ENCODE measurements around the gene NKX3-2.

The NKX3-2 gene

DNA sequence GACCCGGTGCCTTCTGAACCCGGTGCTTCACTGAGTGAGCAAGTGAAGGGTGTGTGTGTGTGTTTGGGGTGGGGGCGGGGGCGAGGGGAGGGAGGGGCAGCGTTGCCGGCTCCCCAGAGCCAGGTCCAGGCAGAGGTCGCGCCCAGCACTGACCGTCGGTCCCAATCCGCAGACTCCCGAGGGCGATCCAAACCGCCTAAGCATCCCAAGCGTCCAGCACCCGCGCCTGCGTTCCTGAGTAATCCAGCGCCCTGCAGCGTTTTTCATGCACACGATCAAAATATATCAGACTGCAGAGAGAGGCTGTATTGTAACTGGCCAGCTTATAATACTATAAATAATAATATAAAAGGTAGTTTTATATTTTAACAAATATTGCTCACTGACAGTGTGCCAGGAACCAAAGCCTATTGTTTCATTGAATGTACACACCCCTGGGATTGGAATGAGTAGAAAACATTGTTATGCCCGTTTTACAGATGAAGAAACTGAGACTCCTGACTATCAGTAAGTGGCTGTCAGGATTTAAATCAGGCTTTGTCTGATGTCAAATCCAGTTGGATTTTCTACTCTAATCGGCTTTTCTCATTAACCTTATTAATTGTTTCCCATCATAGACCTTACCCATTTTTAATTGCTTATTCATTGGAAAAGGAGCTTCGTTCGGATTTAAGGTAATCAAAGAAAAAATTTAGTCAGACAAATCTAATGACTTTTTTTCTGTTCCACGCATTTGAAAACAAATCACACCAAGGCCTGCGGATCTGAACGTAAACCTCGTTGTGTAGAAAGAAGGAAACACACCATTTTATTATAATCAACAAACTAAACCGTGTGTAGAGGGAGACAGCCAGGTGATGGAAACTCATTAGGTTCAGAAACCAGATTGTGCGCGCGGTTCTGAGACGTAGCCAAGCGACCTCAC lies 4.0 kb upstream of the NKX3-2 start:
- peaks cover 35% of the 10 kb centered on the region for H3K4me1 Mint-ChIP-seq
- H3K4me3 Mint-ChIP-seq: peak overlapping the region; percentile 85
- no peak overlapping the region for H3K27ac Mint-ChIP-seq
- H3K27me3 Mint-ChIP-seq: peaks cover 93% of the 10 kb centered on the region
- H3K9me3 Mint-ChIP-seq: no peaks in the 10 kb centered on the region
- no peak for ATAC-seq
- DNase-seq: peak in 1 of 2 donors; percentile 6

DNA sequence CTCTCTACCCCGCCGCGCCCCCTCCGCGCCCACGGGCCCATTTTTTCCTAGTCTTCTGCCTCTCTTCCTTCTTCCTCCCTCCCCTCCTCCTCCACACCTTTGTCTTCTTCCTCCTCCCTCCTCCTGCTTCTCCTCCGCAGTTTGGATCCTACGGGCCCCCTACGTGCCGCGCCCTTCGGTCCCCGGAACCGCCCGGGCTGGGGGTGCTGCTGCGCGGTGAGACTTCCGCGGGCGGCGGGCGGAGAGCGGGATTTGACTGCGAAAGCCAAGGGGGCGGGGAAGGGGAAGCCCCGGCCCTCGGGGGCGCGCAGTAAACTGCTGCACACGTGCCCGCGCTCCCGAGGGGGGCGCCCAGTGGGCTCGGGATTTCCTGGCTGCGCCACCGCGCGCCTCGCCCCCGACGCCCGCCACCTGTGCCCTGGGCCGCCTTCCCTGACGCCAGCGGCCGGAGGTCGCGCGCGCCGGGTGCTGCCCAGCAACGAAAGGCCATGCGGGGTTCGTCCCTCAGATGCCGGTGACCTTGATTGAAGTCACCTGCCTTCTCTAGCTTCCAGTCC lies 3.3 kb upstream of the NKX3-2 start:
- peaks cover 42% of the 10 kb centered on the region for H3K4me1 Mint-ChIP-seq
- H3K9me3 Mint-ChIP-seq: no peaks in the 10 kb centered on the region
- ATAC-seq: peak; percentile 40
- peaks cover 93% of the 10 kb centered on the region for H3K27me3 Mint-ChIP-seq
- H3K27ac Mint-ChIP-seq: peak overlapping the region in 1 of 2 donors; percentile 34
- DNase-seq: peak in 1 of 2 donors; percentile 14
- H3K4me3 Mint-ChIP-seq: peak overlapping the region; percentile 82 to 85

DNA sequence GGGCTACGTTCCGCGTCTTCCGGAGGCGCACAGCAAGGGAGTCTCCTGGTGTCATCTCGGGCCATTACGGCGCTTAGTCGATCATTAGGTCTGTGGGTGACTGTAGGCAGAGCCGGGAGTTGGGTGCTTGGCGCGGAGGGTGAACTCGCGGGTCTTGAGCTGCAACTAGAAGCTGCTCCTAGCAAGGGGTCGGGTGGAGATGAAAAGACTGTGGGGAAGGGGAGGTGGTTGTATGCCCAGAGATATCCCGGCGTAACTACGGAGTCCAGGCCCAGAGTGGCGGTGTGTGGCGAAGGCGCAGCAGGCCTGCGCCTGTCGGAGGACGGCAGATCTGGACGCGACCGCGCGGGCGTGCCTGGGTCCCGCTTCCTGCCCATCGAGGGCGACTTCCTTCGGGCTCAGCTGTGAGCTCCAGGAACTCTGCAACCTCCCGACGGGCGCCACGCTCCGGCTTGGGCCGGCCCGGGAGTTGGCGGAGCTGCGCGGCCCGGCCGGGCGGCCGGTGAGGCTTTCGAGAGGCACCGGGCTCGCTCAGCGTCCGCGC lies 2.7 kb upstream of the NKX3-2 start:
- Mint-ChIP-seq H3K9me3 (no peaks in the 10 kb centered on the region), H3K4me1 (peaks cover 47% of the 10 kb centered on the region), H3K4me3 (peak overlapping the region; percentile 82 to 85), H3K27me3 (peaks cover 93% of the 10 kb centered on the region), H3K27ac (peak overlapping the region; percentile 2 to 70)
- peak in 1 of 2 donors; percentile 36 for DNase-seq
- peak; percentile 6 for ATAC-seq

DNA sequence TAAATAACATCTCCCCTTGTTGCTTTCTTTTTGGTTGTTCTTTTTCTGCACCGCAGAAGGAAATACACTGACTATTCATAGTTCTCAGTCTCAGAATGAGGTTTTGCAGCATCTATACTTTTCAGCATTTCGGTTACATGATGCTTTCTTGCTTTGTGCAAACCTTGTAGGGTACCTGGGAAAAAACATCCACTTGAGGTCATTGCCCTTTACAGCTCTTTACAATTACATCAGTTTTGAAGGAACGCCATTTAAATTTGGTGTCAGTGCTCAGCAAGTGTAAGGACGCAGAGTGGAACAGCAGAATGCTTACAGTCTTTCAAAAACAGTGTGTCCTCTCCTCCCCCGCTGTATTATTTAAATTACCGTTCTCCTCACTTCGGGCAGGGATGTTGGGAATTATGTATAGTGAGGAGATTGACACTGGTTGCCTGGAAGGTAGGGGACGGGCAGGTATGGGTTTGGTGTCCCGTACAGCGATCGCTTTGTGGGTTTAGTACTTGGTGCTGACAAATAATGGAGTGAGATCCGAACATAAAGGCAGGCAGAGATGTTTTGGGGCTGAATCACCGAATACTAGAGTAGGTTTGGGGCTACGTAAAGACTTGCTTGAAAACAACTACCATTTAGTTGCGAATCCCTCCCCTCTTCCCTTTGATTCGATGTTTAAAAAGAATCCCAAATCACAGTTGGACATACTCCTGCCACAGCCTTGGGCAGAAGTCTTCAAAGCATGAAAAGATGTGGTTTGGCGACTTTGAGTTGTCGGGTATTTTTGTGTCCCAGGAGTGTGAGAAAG lies 2.0 kb upstream of the NKX3-2 start:
- H3K27ac Mint-ChIP-seq: peak overlapping the region; percentile 70 to 79
- H3K9me3 Mint-ChIP-seq: no peaks in the 10 kb centered on the region
- H3K27me3 Mint-ChIP-seq: peaks cover 93% of the 10 kb centered on the region
- DNase-seq: peak in 1 of 2 donors; percentile 6
- H3K4me1 Mint-ChIP-seq: peaks cover 53% of the 10 kb centered on the region
- peak overlapping the region; percentile 82 to 83 for H3K4me3 Mint-ChIP-seq
- ATAC-seq: no peak

DNA sequence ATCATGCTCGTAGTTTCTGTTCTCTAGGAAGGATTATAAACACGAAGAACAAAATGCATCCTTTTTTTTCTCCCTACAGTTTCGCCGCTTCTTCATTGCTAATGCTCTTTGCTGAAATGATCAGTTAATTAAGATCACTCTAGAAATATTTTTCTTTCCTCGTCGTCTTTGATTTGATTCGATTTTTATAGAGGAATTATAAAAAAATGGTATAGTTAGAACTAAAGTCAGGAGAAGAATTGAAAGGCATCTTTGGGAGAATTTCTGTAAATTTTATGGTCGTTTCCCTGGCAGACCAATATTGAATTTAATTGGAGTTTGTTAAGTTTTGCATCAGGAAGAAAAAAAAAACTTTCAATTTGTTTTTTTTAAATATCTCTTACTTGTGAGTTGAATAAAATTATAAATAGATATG lies 1.1 kb upstream of the NKX3-2 start:
- H3K4me1 Mint-ChIP-seq: peaks cover 62% of the 10 kb centered on the region
- H3K27ac Mint-ChIP-seq: no peak overlapping the region

DNA sequence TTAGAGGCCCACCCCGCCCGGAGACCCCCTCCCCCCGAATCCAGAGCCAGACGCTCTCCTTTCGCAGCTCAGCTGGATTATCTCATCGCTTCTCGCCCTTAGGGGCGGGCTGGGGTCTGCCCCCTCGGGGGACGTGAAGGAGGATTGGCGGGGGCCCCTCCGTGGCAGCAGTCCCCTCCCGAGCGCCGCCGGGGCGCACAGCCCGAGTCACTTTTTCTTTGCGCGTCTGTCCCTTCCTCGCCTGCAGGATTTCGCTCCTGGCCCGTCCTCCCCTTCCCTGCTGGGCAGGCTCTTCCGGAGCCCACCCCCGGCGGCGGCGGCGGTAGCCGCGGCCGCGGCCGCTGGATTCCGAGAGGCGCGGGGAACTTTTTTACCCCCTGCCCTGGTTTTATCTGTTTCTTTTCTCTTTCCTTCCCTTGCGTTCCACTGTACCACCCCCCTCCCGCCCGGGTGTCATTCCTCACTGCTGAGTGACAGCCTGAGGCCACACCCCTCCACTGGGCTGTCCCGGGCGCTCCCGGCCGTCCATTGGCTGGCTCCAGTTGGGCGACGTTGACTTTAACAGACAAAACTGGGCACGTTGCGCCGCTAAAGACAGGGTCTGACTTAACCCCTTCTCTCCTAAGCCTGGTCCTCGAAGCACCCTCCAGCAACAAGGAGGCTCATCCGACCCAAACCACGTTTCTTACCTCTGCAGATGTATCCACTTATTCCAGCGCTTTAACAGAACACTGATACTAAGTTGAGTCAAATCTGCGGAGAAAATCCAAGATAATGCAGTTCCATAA lies 492 bp upstream of the NKX3-2 start:
- Mint-ChIP-seq H3K27me3 (peaks cover 93% of the 10 kb centered on the region), H3K27ac (peak overlapping the region in 1 of 2 donors; percentile 44), H3K9me3 (no peaks in the 10 kb centered on the region), H3K4me1 (peaks cover 67% of the 10 kb centered on the region), H3K4me3 (peak overlapping the region; percentile 89 to 91)
- DNase-seq (peak in 1 of 2 donors; percentile 50), ATAC-seq (peak; percentile 63)

More for the DNA sequence above, 1.1 kb upstream of the NKX3-2 start:
- ATAC-seq (no peak), DNase-seq (no peak)
- H3K4me3 Mint-ChIP-seq: peak overlapping the region; percentile 89 to 91
- H3K27me3 Mint-ChIP-seq: peaks cover 93% of the 10 kb centered on the region
- H3K9me3 Mint-ChIP-seq: no peaks in the 10 kb centered on the region

DNA sequence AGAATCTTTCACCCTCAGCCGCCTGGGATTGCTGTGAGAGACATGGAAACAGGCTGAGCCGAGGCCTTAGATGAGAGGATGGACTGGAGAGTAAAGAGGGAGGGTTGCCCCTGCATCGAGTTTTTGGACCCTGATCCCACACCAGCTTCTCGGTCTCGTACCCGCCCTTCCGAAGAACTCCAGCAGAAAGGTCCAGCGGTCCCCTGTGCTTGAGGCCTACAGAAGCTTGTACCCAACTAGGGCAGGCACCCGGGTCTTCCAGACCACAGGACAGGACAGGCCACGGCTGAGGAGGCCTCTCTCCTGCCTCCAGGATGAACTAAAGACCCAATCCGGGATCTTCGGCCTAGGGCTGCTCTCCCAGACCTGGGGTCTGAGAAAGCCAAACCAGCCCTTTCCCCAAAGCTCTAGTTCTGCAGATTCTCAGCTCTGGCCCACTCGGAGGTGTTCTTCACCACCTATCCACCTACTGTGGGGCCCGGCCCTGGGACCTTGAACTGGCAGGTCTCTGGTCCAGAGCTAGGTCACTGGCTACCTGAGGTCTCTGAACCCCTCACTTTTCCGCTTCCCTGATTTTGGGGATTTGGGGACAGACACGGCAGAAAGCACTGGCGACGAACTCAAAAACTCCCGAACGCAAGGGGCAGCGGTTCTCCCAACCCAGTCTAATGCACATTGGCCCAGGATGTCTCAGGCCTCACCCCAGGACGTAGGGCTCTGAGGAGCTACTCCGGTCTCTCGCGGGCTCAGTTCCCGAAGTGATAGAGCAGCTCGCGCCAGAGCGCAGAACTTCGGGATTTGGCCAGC lies 1.1 kb downstream of the NKX3-2 start:
- peaks cover 0 to 5% of the 10 kb centered on the region in 2 donors for H3K9me3 Mint-ChIP-seq
- peaks cover 70% of the 10 kb centered on the region for H3K4me1 Mint-ChIP-seq
- ATAC-seq (no peak), DNase-seq (peak in 1 of 2 donors; percentile 16)
- peak overlapping the region in 1 of 2 donors; percentile 42 for H3K27ac Mint-ChIP-seq
- H3K4me3 Mint-ChIP-seq: peak overlapping the region; percentile 66 to 89
- H3K27me3 Mint-ChIP-seq: peaks cover 95% of the 10 kb centered on the region

DNA sequence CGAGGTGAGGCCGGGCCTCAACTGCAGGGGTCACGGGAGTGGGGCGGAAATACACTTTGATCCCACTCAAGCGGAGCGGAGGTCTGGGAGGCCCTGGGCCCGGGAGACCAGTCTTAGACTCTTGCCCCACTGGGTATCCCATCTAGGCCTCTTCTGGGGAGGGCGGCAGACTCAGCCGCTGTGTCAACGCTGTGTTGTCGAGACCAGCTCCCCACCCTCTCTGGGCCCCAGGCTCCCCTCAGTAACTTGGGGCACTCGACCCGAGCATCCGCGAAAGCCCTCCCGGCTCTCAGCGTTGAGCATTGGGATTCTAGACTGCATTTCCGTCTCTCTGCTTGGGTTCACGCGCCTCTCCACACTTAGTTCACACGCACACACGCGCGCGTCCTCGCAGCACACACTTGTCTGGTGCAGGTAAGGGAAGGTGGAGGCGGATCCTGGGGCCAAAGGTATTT lies 1.7 kb downstream of the NKX3-2 start:
- Mint-ChIP-seq H3K4me3 (peak overlapping the region; percentile 66 to 89), H3K27ac (no peak overlapping the region), H3K27me3 (peaks cover 99% of the 10 kb centered on the region), H3K4me1 (peaks cover 77% of the 10 kb centered on the region), H3K9me3 (peaks cover 0 to 8% of the 10 kb centered on the region in 2 donors)
- DNase-seq (peak in 1 of 2 donors; percentile 25), ATAC-seq (no peak)

DNA sequence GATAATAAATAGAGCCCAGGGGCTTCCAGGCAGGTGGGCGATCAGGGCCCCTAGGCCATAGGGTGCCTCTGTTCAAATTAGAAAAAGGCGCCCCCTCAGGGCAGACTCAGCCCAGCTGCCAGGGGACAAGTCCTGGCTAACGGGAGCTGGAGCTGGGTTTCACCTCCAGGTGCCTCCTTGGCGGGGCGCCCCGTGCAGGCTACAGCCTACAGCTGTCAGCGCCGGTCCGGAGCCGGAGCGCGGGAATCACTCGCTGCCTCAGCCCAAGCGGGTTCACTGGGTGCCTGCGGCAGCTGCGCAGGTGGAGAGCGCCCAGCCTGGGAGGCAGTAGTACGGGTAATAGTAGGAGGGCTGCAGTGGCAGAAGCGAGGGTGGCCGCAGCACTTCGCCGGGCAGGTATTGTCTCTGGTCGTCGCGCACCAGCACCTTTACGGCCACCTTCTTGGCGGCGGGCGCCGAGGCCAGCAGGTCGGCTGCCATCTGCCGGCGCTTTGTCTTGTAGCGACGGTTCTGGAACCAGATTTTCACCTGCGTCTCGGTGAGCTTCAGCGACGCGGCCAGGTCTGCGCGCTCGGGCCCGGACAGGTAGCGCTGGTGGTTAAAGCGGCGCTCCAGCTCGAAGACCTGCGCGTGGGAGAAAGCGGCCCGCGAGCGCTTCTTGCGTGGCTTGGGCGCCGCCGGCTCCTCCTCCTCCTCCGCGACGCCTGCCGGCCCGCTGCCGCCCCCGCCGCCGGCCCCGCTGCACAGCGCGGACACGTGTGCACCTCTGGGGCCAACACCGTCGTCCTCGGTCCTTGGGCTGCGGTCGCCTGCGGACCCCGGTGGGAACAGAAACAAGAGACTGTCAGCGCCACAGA lies 2.4 kb downstream of the NKX3-2 start:
- ATAC-seq (peak; percentile 21), DNase-seq (peak in 1 of 2 donors; percentile 48)
- H3K4me1 Mint-ChIP-seq: peaks cover 81% of the 10 kb centered on the region
- H3K27ac Mint-ChIP-seq: no peak overlapping the region
- peaks cover 0 to 8% of the 10 kb centered on the region in 2 donors for H3K9me3 Mint-ChIP-seq
- peaks cover 99% of the 10 kb centered on the region for H3K27me3 Mint-ChIP-seq
- peak overlapping the region; percentile 51 to 89 for H3K4me3 Mint-ChIP-seq

DNA sequence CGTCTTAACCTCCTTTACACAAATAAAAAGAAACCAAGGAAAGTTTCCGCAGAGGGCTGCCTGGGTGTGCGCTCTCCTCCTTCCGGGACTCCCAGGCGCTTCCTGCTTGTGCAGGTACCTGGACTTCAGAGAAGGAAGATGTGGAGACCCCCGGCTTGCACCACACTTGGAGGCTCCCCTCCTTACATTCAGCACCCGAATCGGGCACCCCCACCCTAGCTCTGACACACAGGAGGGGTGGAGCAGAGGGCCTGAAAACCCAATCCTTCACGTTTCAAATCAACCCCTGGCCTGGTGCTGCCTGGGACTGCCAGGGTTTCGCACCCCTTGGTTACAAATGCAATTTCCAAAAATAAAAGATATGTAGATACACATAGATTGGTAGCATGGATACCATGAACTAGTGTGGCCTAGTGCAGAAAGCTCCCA lies 3.1 kb downstream of the NKX3-2 start:
- Mint-ChIP-seq H3K27ac (no peak overlapping the region), H3K4me3 (peak overlapping the region; percentile 48 to 77), H3K4me1 (peaks cover 77% of the 10 kb centered on the region), H3K9me3 (peaks cover 0 to 8% of the 10 kb centered on the region in 2 donors), H3K27me3 (peaks cover 99% of the 10 kb centered on the region)
- DNase-seq: peak in 1 of 2 donors; percentile 9
- no peak for ATAC-seq

DNA sequence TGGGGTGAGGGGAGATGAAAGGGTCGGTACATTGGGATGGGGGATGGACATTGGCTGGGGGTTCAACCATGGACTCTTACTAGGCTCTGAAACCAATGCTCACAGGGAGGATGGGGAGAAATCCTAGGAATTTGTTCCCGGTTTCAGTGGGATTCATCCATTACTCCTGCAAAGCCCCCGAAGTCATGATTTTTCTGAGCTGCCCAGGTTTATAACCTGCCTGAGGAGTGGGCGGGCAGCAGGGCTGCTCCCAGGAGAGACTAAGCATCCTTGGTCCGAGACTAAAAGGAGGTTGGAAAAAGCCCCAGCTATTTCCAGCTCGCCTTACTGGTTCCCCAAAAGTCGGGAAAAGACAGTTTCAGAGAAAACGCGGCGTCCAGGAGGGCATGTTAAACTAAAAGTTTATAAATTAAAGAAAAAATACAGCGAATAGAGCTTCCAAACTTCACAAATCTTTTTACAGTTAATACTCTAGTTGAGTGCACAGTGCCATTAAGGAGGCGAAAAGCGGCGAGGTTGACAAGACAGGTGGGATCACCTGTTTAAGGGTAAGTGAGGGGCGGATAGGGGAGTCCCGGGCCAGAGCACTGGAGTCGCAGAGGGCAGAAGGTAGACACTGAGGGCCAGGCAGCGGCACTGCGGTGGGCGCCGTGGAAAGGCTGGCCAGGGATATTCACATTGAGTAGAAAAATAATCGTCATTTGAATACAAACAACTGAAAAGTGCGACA lies 3.7 kb downstream of the NKX3-2 start:
- peaks cover 81% of the 10 kb centered on the region for H3K4me1 Mint-ChIP-seq
- ATAC-seq (no peak), DNase-seq (peak in 1 of 2 donors; percentile 2)
- peaks cover 0 to 8% of the 10 kb centered on the region in 2 donors for H3K9me3 Mint-ChIP-seq
- H3K27me3 Mint-ChIP-seq: peaks cover 99% of the 10 kb centered on the region
- no peak overlapping the region for H3K27ac Mint-ChIP-seq
- peak overlapping the region; percentile 48 to 77 for H3K4me3 Mint-ChIP-seq

DNA sequence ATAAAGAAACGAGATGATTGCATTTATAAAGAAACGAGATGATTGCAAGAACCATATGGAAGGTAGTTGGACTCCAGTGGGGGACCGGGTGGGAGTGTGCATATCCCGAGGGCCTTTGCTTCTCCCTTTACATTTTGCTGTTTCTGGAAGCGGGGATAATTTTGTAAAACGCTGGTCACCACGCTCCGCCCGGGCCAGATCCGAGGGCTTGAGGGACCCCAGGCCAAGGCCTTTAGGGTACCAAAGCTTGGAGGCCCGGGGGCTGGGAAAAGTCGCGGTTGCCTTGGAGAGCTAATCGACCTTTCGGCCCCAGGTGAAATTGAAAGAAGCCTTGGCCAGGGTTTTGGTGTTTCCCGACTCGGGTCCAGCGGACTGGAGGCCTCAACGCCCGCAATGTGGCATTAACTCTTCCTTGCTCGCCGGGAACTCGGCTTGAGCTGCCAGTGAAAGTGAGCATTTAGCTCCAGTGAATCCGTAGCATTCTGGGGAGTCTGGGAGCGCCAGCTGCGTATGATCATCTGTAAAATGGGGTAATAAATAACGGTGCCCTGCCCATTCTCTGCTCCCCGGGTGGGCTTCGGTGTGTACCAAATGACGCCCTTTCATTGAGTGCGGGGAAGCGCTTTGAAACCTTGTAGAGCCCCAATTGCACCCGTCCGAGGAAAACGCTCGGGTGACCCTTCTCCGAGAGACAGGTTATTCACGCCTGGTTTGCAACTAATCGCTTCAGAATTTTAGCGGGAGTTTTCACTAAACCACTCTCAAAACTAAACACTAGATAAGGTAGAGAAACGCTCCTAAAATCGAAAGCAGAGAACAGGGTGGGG lies 4.5 kb downstream of the NKX3-2 start:
- H3K9me3 Mint-ChIP-seq: peaks cover 0 to 8% of the 10 kb centered on the region in 2 donors
- H3K27ac Mint-ChIP-seq: no peak overlapping the region
- peak overlapping the region; percentile 42 to 77 for H3K4me3 Mint-ChIP-seq
- DNase-seq: no peak
- peaks cover 99% of the 10 kb centered on the region for H3K27me3 Mint-ChIP-seq
- H3K4me1 Mint-ChIP-seq: peaks cover 79% of the 10 kb centered on the region
- no peak for ATAC-seq

Measured in stimulated activated naive CD8-positive, alpha-beta T cell treated with anti-CD3 and anti-CD28 coated beads, Interleukin-15, amount 100 ng/mL, for 72 hours (primary cell).